ENCODE measurements around the gene CREBBP. TPM values are rescaled to one million over a fixed set of nuclear protein-coding genes. Genes with fewer than 3 reads are reported as not detected.

The CREBBP gene
- polyA plus RNA-seq, 3 donors, result 66.1 to 90.0 (median 88.5) TPM

GRCh38 chr16:3829631-3830536 is 50.6 kb downstream of the CREBBP start:
- DNase-seq, result no peak

GRCh38 chr16:3825940-3826339 is 54.6 kb downstream of the CREBBP start:
- DNase-seq, result no peak

- DNase-seq, result no peak
Measured at GRCh38 chr16:3825103-3825502, 55.4 kb downstream of the CREBBP start.

GRCh38 chr16:3824121-3824795 is 56.3 kb downstream of the CREBBP start:
- DNase-seq, result no peak

GRCh38 chr16:3823427-3823826 is 57.1 kb downstream of the CREBBP start:
- no peak for DNase-seq

GRCh38 chr16:3822366-3823045 is 58.0 kb downstream of the CREBBP start:
- no peak for DNase-seq

GRCh38 chr16:3821184-3821583 is 59.3 kb downstream of the CREBBP start:
- no peak for DNase-seq

- peak; percentile 60 for DNase-seq
Measured at GRCh38 chr16:3819746-3820724, 60.5 kb downstream of the CREBBP start.

GRCh38 chr16:3819175-3819527 is 61.4 kb downstream of the CREBBP start:
- no peak for DNase-seq

GRCh38 chr16:3816326-3816725 is 64.2 kb downstream of the CREBBP start:
- DNase-seq, result no peak

- DNase-seq, result no peak
Measured at GRCh38 chr16:3814755-3815154, 65.8 kb downstream of the CREBBP start.

- no peak for DNase-seq
Measured at GRCh38 chr16:3812469-3813172, 67.9 kb downstream of the CREBBP start.

GRCh38 chr16:3810818-3811217 is 69.7 kb downstream of the CREBBP start:
- no peak for DNase-seq

- no peak for DNase-seq
Measured at GRCh38 chr16:3810198-3810664, 70.3 kb downstream of the CREBBP start.

- no peak for DNase-seq
Measured at GRCh38 chr16:3808308-3809063, 72.0 kb downstream of the CREBBP start.

GRCh38 chr16:3807425-3808123 is 72.9 kb downstream of the CREBBP start:
- no peak for DNase-seq

- DNase-seq, result no peak
Measured at GRCh38 chr16:3804426-3805016, 76.0 kb downstream of the CREBBP start.

GRCh38 chr16:3800477-3801270 is 79.8 kb downstream of the CREBBP start:
- DNase-seq, result no peak

Measured in renal pelvis (tissue), 4 donors.